ENCODE data around the gene MRPL23.

DNA sequence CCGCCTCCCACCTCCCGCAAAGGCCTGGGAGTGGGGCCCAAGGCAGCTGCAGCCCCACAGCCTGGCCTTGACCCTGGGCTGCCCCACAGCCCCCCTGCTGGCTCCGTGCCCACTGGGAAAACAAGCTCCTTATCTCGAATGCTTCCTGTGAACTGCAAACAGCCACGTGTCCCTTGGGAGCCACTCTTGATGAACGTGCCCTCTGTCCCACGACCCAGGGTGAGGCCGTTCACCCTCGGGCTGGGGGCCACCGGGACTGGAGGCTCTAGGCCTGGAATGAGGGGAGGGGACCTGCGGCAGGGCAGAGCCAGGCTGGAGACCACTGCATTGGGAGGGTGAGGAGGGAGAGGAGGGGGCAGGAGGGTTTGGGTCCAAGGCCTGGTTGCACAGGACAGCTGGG, 41.0 kb downstream of the MRPL23 start:
- TF ChIP-seq, protein P1, sequence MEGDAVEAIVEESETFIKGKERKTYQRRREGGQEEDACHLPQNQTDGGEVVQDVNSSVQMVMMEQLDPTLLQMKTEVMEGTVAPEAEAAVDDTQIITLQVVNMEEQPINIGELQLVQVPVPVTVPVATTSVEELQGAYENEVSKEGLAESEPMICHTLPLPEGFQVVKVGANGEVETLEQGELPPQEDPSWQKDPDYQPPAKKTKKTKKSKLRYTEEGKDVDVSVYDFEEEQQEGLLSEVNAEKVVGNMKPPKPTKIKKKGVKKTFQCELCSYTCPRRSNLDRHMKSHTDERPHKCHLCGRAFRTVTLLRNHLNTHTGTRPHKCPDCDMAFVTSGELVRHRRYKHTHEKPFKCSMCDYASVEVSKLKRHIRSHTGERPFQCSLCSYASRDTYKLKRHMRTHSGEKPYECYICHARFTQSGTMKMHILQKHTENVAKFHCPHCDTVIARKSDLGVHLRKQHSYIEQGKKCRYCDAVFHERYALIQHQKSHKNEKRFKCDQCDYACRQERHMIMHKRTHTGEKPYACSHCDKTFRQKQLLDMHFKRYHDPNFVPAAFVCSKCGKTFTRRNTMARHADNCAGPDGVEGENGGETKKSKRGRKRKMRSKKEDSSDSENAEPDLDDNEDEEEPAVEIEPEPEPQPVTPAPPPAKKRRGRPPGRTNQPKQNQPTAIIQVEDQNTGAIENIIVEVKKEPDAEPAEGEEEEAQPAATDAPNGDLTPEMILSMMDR (IDR thresholded peaks at IDR 0.05; ENCODE audit: control extremely low read depth in 1 of 3, insufficient read depth in 1 of 3, low read depth in 1 of 3, low read length in 3 of 3): no peak
- no peak for TF ChIP-seq BACH1 (IDR thresholded peaks at IDR 0.05; ENCODE audit: low read length)
- TF ChIP-seq EZH2 (IDR thresholded peaks at IDR 0.05; ENCODE audit: low read depth, low read length, severe bottlenecking): no peak
- no peak for TF ChIP-seq TAF1 (IDR thresholded peaks at IDR 0.05; ENCODE audit: low read depth, low read length)
- no peak for TF ChIP-seq EP300 (IDR thresholded peaks at IDR 0.05; ENCODE audit: borderline replicate concordance in 1 of 2, low read depth in 2 of 2, low read length in 2 of 2)
- TF ChIP-seq POLR2AphosphoS5 (IDR thresholded peaks at IDR 0.05; ENCODE audit: low read depth, low read length): no peak
- TF ChIP-seq POLR2A (IDR thresholded peaks at IDR 0.05; ENCODE audit: control extremely low read depth in 1 of 2, low read depth in 2 of 2, low read length in 2 of 2): no peak

All from H1 (cell line).